B cell (primary cell): ENCODE measurements around the gene ZNF23.

Experiments
- CTCF ChIP-seq: fragments of 200-600 bp; IDR thresholded peaks from one replicate; pipeline ENCODE4 v1.8.0; 2022; ENCODE audit warnings: antibody characterized with exemption, mild to moderate bottlenecking
- EZH2 ChIP-seq: IDR thresholded peaks from 2 replicates; pipeline ENCODE4 v1.6.1; 2012; ENCODE audit warnings: borderline replicate concordance, low read depth, mild to moderate bottlenecking, moderate library complexity, low read length; ENCODE audit not compliant: insufficient read depth, poor library complexity, severe bottlenecking

DNA sequence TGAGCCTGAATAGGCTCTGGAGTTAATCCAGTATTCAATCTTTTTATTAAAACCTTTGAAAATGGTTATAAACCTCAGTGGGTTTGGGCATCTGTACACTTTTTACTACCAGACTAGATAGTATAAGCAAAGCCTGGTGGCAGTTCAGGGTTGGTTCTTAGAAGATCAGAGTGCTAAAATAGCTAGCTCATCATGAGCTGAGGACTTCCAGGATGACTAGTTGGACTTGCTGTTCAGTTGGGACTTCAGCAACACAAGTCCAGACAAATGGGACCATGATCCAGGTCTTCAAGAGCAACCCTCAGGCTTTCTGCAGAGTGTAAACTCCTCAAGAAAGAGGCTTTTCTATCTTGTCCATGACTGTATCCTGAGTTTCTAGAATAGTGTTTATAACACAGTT lies 28.3 kb upstream of the ZNF23 start:
- no peak for TF ChIP-seq CTCF
- TF ChIP-seq EZH2, result no peak
